Measurements from ENCODE around the gene RAB3GAP1. TPM values are rescaled to one million over a fixed set of nuclear protein-coding genes. Genes with fewer than 3 reads are reported as not detected.
A peak's percentile ranks its signal among the peaks of the same experiment; 100 is the strongest.

RAB3GAP1 gene
- total RNA-seq, 1 experiment from 2014 or later, result 29.7 TPM

DNA sequence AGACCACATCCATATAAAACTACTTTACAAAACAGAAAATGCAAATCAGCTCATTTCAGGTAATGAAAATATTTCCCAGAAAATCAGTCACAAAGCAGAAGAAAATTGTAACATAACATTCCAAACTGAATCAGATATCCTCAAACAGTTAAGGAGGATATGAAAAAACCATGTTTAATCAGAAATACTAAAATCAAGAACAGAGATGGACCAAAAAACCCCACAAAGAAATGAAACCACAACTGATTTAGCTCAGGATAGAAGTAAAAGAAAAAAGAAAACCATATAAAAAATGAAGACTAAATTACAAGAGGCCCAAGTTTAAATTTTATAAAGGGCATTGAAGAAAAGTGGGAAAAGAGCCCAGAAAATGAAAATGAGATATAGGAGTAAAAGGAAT is 102.9 kb downstream of the RAB3GAP1 start:
- peaks cover 7% of the 10 kb centered on the region for H3K36me3 ChIP-seq (replicated peaks; ENCODE audit: control insufficient read depth, insufficient read depth, low read length)
- no peaks in the 10 kb centered on the region for H3K27me3 ChIP-seq (ENCODE audit: control insufficient read depth, insufficient read depth, low read length)
- no peak for DNase-seq
- H3K4me3 ChIP-seq (ENCODE audit: insufficient read depth, low read depth, low read length), result no peak overlapping the region

DNA sequence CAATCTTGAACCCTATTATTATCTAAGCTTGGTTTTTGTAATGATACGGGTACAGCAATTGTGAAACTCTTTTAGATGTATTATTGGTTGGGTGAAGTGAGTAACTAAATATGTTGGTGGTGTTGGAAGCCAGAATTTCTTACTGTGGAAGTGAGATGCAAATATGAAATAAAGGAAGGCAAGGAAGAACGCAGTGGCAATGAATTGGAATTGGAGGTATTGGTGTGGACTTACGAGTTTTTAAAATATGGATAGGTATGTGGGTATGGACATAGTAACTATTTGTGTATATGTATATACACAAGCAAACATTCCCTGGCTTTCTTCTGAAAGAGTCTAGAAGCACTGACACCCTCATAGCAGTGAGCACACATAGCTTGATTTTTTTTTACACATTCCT is 105.8 kb downstream of the RAB3GAP1 start:
- Histone ChIP-seq H3K4me3 (ENCODE audit: insufficient read depth, low read depth, low read length) (no peak overlapping the region), H3K36me3 (replicated peaks; ENCODE audit: control insufficient read depth, insufficient read depth, low read length) (peaks cover 6% of the 10 kb centered on the region), H3K27me3 (ENCODE audit: control insufficient read depth, insufficient read depth, low read length) (no peaks in the 10 kb centered on the region)
- DNase-seq, result no peak

DNA sequence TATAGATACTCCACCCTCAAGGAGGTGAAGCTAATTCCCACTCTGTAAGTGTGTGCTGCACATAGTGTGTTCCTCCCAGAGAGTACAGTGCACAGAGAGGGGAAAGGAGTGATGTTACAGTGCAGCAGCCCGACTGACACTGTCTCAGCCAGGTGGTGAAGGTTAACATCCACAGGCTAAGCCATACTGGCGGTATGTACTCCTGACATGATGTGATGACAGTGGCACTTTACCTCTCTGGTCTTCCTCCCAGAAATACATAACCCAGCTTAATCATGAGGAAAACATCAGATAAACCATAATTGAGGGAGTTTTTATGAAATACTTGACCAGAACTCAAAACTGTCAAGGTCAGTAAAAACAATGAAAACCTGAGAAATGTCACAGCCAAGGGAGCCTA is 107.1 kb downstream of the RAB3GAP1 start:
- Histone ChIP-seq H3K4me3 (ENCODE audit: insufficient read depth, low read depth, low read length) (no peak overlapping the region), H3K36me3 (replicated peaks; ENCODE audit: control insufficient read depth, insufficient read depth, low read length) (peaks cover 4% of the 10 kb centered on the region), H3K27me3 (ENCODE audit: control insufficient read depth, insufficient read depth, low read length) (no peaks in the 10 kb centered on the region)
- DNase-seq, result no peak

DNA sequence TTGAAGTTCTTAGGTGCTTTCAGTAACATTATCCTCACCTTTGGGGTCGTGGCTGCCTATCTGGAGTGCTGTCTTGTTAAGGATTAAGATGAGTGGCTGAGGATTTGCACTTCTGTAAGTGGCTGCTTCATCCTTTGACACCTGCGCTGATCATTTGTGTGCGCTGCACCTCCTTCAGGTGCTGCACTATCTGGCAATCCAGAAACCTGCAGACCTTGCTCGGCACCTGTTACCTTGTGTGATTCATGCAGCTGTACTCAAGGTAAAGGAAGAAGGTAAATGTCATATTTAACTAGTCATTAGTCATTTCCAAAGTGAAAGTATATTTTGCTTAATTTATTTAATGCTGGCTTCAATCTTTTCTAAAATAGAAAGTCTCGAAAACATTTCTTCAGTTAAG is 110.3 kb downstream of the RAB3GAP1 start:
- Histone ChIP-seq H3K4me3 (ENCODE audit: insufficient read depth, low read depth, low read length) (no peak overlapping the region), H3K36me3 (replicated peaks; ENCODE audit: control insufficient read depth, insufficient read depth, low read length) (peaks cover 6% of the 10 kb centered on the region), H3K27me3 (ENCODE audit: control insufficient read depth, insufficient read depth, low read length) (no peaks in the 10 kb centered on the region)
- DNase-seq, result no peak

DNA sequence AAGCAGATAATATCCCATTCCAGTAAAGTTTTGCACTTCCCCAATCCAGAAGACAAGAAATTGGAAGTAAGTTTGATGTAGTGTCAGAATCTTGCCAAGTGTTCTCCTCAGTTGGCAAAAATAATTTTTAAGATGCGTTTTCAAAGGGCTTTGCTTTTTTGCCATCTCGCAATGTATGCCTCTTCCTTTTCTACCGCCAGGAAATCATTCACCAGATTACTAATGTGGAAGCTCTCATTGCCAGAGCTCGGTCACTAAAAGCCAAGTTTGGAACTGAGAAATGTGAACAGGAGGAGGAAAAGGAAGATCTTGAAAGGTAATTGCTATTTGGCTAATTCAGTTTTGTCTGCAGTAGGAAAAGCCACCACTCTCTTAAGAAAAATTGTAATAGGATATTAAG is 110.7 kb downstream of the RAB3GAP1 start:
- Histone ChIP-seq H3K36me3 (replicated peaks; ENCODE audit: control insufficient read depth, insufficient read depth, low read length) (peaks cover 8% of the 10 kb centered on the region), H3K27me3 (ENCODE audit: control insufficient read depth, insufficient read depth, low read length) (no peaks in the 10 kb centered on the region), H3K4me3 (ENCODE audit: insufficient read depth, low read depth, low read length) (no peak overlapping the region)
- DNase-seq, result no peak

DNA sequence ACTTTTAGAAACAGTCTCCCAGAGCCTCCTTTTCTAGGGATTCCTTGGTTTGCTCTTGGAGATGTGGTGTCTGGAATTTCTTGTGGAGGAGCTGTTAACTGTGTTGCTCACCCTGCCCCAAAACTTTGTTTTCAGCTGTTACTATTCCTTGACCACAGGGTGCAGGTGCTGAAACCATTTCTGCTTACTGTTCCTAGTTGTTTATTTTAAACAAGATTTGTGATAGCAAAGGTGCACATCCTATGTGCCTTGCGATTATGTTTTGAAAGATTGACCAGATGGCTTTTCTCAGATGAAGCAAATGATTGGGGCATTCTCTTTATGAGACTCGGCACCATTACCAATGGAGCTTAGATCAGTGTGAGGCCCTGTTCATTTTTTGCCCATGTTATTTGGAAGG is 111.2 kb downstream of the RAB3GAP1 start:
- H3K27me3 ChIP-seq (ENCODE audit: control insufficient read depth, insufficient read depth, low read length), result no peaks in the 10 kb centered on the region
- H3K4me3 ChIP-seq (ENCODE audit: insufficient read depth, low read depth, low read length), result no peak overlapping the region
- no peak for DNase-seq
- H3K36me3 ChIP-seq (replicated peaks; ENCODE audit: control insufficient read depth, insufficient read depth, low read length), result peaks cover 8% of the 10 kb centered on the region

DNA sequence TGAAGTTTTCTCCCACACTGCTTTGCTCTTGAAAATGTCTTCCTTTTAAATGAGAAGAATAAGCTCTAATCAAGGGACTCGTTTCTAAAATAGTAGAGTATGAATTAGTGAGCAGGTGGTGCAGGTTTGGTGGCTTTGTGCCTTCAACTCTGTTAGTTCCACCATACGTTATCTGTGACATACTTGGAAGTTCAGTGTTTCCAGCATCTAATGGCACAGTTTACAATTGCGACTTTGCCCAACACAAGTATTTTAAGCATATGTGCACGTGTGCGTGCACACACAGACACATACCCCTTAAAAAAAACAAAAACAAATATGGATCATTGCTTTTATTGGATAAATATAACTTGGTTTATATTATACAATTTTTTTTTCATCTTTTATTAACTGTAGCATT is 111.8 kb downstream of the RAB3GAP1 start:
- no peak for DNase-seq
- H3K4me3 ChIP-seq (ENCODE audit: insufficient read depth, low read depth, low read length), result no peak overlapping the region
- peaks cover 13% of the 10 kb centered on the region for H3K36me3 ChIP-seq (replicated peaks; ENCODE audit: control insufficient read depth, insufficient read depth, low read length)
- H3K27me3 ChIP-seq (ENCODE audit: control insufficient read depth, insufficient read depth, low read length), result no peaks in the 10 kb centered on the region

DNA sequence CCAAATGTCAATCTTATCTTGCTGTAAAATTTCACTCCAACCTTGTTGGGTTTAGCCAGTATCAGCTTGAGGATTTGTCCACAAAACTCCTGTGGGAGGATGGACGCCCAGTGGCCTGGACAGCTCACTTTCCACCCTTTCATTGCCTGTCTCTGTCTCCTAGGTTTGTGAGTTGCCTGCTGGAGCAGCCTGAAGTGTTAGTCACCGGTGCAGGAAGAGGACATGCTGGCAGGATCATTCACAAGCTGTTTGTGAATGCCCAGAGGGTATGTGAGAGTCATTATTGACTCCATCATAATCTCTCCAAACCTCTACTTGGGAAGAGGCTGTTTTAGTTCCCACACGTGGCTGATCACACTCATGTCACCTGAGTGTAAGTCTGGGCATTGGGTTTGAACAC is 112.3 kb downstream of the RAB3GAP1 start:
- H3K36me3 ChIP-seq (replicated peaks; ENCODE audit: control insufficient read depth, insufficient read depth, low read length), result peaks cover 14% of the 10 kb centered on the region
- no peaks in the 10 kb centered on the region for H3K27me3 ChIP-seq (ENCODE audit: control insufficient read depth, insufficient read depth, low read length)
- no peak for DNase-seq

DNA sequence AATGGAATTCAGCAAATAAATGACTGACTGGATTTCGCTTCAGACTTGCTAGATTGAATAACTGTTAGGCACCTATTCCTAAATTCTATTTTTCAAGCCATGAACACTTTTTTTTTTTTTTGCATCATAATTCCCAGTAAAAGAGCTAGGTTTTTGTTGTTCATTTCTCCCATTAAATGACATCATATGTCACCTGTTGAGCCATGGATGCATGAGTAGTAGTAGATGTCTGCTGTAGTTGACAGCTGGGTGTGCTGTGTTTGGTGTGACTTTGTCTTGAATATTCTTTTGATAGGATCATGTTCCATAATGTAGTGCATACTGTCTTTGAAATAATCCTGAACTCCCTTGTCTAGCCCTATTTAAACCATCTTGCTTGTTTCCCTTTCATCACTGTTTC is 115.2 kb downstream of the RAB3GAP1 start:
- H3K36me3 ChIP-seq (replicated peaks; ENCODE audit: control insufficient read depth, insufficient read depth, low read length), result peaks cover 16% of the 10 kb centered on the region
- no peaks in the 10 kb centered on the region for H3K27me3 ChIP-seq (ENCODE audit: control insufficient read depth, insufficient read depth, low read length)
- no peak overlapping the region for H3K4me3 ChIP-seq (ENCODE audit: insufficient read depth, low read depth, low read length)
- DNase-seq, result no peak

More for the DNA sequence above, 112.3 kb downstream of the RAB3GAP1 start:
- H3K4me3 ChIP-seq (ENCODE audit: insufficient read depth, low read depth, low read length), result no peak overlapping the region

DNA sequence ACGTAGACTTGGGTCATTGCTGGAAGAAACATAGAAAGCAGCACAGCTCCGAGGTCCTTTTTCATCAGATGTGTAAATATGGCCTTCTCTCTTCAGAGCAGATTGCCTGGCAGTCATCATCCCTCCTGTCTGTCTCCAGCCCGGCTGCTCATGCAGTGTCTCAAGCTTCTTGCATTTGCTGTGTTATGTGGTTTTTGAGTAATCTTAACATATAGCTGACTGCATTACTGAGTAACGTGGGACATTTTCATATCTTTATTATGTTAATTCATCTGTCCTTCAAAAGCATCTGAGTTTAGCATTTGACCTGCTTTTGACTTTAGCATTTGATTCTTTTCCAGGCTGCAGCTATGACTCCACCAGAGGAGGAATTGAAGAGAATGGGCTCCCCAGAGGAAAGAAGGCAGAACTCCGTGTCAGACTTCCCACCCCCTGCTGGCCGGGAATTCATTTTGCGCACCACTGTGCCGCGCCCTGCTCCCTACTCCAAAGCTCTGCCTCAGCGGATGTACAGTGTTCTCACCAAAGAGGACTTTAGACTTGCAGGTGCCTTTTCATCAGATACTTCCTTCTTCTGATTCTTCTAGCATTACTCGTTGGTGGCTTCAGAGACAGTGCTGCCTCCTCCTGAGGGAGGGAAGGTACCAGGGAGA is 116.2 kb downstream of the RAB3GAP1 start:
- peaks cover 16% of the 10 kb centered on the region for H3K36me3 ChIP-seq (replicated peaks; ENCODE audit: control insufficient read depth, insufficient read depth, low read length)
- no peak for DNase-seq
- no peak overlapping the region for H3K4me3 ChIP-seq (ENCODE audit: insufficient read depth, low read depth, low read length)
- H3K27me3 ChIP-seq (ENCODE audit: control insufficient read depth, insufficient read depth, low read length), result no peaks in the 10 kb centered on the region

DNA sequence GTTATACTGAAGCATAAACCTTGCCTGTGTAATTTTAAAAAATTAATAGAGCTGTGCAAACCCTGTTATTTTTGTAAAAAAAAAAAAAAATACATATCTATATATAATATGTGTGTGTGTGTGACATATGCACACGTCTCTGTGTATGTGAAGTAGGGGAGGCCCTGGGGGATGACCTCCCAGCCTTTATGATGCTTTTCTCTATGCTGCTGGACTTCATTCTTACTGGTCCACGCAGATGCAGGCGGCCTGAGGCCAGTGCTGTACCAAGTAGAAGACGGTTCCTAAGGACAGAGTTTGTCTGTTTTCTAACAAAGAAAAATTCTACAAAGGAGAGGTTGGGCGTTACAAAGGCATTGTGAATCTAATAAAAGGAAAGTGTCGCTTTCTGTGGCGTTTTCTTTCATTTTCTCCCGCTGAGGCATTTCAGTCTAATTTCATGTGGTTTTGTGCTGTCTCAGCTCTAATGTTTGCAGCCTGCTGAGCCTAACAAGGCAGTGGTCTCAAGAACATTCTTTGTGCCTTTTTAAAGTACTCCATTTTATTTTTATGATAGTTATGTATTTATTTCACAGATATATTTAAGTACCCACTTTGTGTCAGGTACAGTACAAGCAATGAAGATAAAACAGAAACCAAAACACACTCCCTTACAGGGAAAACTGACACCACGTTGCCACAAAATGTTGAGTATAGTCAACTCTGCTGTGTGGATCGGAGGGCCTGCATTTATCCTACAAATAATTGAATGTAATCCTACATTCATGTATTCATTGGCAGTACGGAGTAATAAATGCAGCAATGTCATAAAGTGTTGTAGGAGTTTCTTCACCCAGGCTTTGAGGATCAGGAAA is 118.0 kb downstream of the RAB3GAP1 start:
- H3K27me3 ChIP-seq (ENCODE audit: control insufficient read depth, insufficient read depth, low read length), result no peaks in the 10 kb centered on the region
- no peak overlapping the region for H3K4me3 ChIP-seq (ENCODE audit: insufficient read depth, low read depth, low read length)
- DNase-seq, result no peak
- peaks cover 10% of the 10 kb centered on the region for H3K36me3 ChIP-seq (replicated peaks; ENCODE audit: control insufficient read depth, insufficient read depth, low read length)

DNA sequence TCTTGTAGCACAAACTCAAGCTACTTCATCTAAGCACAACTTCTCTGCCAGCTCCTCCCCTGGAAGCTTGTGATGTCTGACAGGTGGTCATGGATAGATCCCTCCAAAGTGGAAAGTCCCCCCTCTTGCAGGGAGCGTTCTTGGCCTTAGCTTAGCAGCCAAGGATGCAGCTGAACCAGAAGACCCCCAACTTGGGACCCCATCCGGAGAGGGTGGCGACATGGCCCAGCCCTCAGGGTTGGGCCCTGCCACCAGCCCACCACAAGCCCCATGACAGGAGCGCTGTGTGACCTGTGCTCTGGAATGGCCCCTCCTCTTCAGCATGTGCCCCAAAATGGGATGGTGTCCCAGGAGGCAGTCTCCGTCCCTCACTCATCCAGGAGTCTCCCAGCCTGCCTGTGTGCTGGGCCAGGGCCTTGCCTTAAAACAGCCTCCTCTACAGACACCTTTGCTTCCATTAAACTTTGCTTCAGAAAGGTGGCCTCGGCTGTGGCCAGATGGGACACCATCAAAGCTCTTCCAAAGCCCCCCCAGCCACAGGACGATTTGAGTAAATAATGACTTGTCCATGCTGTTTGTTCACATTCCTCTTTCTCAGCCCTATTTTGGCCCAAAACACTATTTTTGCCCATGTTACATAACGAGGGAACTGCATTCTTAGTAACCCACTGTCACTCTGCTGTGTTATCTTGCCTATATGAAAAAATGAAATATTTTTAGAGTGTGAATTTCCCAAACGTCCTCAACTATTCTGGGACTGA is 122.1 kb downstream of the RAB3GAP1 start:
- H3K27me3 ChIP-seq (ENCODE audit: control insufficient read depth, insufficient read depth, low read length), result no peaks in the 10 kb centered on the region
- no peak overlapping the region for H3K4me3 ChIP-seq (ENCODE audit: insufficient read depth, low read depth, low read length)
- H3K36me3 ChIP-seq (replicated peaks; ENCODE audit: control insufficient read depth, insufficient read depth, low read length), result peaks cover 2% of the 10 kb centered on the region
- DNase-seq, result peak; percentile 24

DNA sequence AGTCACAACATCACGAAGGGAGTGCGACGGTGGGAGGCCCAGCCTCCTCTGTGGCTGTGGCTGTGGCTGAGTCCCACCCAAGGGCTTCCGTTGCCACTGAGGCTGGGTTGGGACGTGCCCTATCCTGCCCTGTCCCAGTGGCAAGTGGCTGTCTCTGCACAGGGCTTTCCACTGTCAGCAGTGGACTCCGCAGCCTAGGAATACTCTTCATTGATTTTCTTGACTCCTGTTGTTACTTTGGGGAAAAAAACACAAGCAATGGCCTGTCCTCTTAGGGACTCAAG is 122.7 kb downstream of the RAB3GAP1 start:
- Histone ChIP-seq H3K4me3 (ENCODE audit: insufficient read depth, low read depth, low read length) (no peak overlapping the region), H3K36me3 (replicated peaks; ENCODE audit: control insufficient read depth, insufficient read depth, low read length) (peaks cover 2% of the 10 kb centered on the region; the same call in 1 of the 2 replicates), H3K27me3 (ENCODE audit: control insufficient read depth, insufficient read depth, low read length) (no peaks in the 10 kb centered on the region)
- no peak for DNase-seq

DNA sequence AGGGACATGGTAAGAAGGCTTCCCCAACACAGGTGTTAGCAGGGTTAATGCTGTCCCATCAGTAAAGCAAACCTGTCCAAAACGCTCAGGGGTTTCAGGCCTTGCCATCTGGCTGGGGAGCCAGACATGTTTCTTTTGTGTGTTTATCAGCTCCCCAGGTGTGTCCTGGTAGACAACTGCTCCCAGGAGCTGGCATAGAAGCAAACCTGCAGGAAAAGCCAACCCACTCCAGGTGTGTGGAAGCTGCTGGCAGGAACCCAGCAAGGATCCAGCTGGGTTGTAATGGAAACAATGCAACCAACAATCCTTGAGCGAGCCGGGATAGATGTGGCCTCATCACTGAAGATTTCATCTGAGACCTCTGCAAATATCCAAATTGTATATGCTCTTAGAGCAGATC is 123.1 kb downstream of the RAB3GAP1 start:
- H3K4me3 ChIP-seq (ENCODE audit: insufficient read depth, low read depth, low read length), result no peak overlapping the region
- peak; percentile 24 for DNase-seq
- H3K36me3 ChIP-seq (replicated peaks; ENCODE audit: control insufficient read depth, insufficient read depth, low read length), result peaks cover 2% of the 10 kb centered on the region; the same call in 1 of the 2 replicates
- no peaks in the 10 kb centered on the region for H3K27me3 ChIP-seq (ENCODE audit: control insufficient read depth, insufficient read depth, low read length)

DNA sequence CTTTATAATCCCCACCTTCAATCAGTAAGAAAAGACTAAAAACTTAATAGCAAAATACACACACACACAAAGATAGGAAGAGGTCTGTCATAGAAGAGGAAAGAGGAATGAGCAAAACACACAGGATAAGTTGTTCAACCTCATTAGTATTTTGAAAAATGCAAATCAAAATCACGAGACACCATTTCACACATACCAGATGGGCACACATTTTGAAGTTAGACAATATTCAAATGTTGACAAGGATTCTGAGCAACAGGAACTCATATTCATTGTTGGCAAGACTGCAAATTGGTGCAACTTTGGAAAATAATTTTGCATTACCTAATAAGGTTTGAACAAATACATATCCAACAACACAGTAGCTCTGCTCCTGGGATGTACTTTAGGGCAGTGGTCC is 127.6 kb downstream of the RAB3GAP1 start:
- no peaks in the 10 kb centered on the region for H3K36me3 ChIP-seq (replicated peaks; ENCODE audit: control insufficient read depth, insufficient read depth, low read length)
- H3K4me3 ChIP-seq (ENCODE audit: insufficient read depth, low read depth, low read length), result no peak overlapping the region
- H3K27me3 ChIP-seq (ENCODE audit: control insufficient read depth, insufficient read depth, low read length), result no peaks in the 10 kb centered on the region
- no peak for DNase-seq
